ENCODE results near the gene GPR63.

Gene GPR63, protein sequence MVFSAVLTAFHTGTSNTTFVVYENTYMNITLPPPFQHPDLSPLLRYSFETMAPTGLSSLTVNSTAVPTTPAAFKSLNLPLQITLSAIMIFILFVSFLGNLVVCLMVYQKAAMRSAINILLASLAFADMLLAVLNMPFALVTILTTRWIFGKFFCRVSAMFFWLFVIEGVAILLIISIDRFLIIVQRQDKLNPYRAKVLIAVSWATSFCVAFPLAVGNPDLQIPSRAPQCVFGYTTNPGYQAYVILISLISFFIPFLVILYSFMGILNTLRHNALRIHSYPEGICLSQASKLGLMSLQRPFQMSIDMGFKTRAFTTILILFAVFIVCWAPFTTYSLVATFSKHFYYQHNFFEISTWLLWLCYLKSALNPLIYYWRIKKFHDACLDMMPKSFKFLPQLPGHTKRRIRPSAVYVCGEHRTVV

DNA sequence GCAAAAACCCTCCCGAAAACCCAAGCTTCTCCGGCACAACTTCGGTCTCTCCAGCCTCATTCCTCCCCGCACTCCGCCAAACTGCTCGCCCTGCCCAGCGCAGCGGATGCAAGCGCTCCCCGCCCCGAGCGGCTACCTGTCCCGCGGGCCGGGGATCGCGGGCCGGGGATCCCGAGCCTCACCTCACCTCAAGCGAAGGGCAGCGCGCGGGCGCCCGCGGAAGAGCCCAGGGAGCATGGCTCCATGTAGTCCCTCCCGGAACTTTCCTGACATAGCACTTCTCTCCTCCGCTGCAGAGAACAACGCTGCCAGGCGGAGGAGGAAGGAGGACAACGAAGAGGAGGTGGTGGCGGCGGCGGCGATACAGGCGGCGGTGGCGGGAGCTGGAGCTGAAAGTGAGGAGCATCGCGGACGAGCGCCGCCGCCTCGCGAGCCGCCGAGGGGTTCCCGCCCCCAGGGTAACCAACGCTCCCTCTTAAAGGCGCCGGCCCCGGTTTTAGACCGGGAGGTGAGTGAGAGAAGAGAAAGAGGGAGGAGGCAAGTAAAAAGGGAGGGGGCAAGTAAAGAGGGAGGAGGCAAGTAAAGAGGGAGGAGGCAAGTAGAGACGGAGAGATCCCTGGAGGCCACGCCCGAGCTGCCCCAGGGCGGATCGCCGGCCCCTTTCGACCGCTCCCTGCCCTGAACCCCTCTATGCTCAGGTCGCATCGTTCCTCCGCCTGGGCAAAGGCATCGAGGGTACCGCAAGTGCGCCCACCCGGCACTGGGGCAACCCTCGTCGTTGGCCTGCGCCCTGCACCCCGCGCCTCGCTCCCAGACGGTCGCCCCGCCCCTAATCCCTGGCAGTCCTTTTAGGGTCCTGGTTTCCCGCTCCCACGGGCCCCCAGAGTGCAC, at the start of gene GPR63:
Gene GPR63 (minus strand): TSS at position 397 of the 891 bp plus-strand sequence. CDS start 37,746 bp downstream, outside the sequence.
- peak; percentile 76 for DNase-seq

DNA sequence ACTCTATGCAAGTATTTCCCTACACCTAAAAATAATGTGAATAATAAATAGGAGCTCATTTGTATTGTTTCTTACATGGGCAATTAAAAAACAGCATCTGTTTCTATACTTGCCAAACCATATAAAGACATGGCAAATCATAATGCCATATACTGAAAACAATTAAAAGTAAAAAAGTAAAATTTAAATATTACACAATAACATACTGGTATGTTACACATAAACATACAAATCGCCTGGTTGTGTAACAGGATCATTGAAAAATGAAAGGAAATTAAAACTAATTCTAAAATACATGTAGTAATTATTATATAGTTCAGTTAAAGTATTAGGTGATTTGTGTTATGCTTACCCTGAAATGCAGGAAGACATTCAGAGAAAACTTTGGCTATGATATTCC, 49.2 kb upstream of the GPR63 start:
- no peak for DNase-seq

DNA sequence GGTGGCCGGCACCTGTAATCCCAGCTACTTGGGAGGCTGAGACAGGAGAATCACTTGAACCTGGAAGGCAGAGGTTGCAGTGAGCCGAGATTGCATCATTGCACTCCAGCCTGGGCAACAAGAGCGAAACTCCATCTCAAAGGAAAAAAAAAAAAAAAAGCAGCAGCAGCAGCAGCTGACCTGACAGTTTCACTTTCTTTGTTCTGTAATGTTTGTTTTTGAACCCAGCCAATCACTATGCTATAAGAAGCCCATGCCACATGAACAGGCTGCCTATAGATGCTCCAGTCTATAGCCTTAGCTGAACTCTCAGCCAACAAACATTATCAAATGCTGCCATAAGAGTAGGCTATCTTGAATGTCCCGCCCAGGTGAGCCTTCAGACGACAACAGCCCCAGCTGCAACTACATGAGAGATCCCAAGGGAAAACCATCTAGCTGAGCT, 47.9 kb upstream of the GPR63 start:
- DNase-seq, result peak; percentile 45

DNA sequence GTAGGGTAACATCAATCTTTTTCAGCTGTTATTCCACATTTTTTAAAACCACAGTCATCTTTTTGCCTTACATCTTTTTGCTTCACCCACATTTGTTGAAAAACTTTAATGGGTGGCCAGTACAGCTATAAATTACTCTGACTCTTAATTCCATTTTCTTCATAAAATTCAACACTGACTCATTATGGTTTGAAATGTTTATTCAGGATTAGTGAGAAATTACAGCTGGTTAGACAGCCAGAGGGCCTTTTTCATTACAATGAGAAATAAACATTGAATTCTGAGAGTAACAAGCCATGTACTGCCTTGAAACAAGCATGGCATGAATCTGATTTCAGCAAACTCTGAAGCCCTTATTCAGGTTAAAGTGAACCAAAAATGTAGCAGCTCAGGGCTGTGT, 40.9 kb upstream of the GPR63 start:
- no peak for DNase-seq

DNA sequence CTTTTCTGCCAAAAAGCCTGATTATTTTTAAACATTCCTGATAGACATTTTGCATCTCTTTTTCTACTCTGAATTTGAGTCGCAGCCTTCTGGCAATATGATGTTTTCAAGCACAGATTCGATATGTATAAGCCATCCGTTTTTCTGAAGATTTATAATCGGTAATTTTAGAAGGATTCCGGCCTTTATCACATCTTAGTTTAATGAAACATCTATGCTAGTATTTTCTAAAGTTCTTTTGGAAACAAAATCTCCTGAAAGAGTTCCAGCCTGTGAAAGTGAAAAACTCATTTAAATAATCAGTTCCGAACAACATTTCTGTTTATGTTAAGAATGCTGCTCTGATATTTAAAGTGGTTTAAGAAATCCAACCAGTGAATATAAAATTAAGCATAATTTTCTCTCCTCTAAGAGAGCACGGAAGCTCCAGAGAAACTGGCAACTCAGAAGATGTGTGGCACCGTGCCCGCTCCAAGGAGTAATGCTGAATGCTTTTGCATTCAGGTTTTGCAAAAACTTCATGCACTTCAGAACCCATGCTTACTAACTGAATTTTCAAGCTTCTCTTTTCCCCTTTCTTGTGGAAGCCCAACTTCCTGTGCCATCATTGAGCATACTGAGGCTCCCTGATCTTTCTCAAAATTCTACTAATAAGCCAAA, 39.7 kb upstream of the GPR63 start:
- no peak for DNase-seq

DNA sequence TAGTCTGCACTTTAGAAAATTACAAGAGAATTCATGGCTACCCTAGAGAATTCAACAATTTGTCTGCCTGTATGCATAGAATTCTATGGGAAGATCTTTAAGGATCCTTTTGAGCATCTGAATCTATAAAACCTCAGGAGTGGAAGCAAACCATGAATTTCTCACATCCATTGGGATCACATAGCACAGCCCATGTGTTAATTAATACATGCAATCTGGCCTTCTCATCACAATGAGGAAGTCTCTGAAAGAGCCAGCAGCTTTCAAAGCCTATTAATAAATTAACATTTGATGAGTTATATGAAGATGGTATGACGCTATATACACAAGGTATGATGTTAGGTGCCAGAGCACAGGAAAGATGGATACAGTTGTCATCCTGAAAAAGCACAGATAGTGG, 35.7 kb upstream of the GPR63 start:
- no peak for DNase-seq

DNA sequence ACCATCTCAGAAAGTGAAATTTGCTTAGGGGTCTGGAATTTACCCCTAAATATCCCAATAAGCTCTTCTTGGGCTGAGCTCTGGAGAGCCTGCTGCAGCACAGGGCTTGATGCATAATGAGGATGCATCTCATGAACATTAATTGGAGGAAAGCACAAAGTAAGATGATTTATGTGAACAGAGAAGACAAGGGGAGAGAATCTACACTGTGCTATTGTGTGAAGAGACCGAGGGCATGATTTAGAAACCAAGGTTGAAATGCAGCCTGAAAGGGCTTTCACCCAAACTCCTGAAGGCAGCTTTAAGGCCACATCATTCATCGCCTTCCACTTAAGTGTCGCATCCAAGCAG, 27.8 kb upstream of the GPR63 start:
- no peak for DNase-seq

DNA sequence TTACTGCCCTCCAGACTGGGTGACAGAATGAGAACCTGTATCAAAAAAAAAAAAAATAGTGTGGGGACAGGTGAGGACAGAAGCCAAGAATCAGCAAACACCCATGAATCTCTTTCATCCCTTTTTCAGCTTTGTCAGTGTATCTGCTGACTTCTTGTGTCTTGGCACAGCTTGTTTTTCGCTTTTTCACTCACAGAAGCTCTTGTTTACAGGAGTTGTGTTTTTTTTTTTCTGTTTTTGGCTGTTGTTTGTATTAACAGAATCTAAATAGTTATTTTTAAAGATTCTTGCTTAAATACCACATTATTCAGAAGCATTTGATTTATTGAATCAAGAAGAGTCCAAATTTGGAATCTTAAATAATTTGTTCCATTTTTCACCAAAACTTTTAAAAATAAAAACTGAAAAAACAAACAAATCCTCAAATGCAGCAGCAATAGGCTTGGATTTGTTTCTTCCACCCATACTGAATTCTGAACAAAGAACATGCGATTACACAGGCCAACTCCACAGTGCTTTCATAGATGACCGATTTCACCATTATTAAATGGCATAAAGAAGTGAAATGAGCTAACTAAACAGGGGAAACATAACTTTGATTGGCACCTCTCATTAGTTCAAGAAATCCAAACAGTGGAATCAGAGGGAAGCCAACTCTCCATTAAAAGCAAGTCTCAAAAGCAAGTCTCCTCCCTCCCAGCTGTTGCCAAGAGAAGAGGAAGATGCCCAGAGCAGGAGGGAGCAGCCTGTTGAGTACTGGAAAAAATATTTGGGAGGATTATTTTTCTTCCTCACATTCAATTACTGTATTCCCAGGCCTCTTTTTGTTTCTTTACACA, 27.2 kb upstream of the GPR63 start:
- no peak for DNase-seq

DNA sequence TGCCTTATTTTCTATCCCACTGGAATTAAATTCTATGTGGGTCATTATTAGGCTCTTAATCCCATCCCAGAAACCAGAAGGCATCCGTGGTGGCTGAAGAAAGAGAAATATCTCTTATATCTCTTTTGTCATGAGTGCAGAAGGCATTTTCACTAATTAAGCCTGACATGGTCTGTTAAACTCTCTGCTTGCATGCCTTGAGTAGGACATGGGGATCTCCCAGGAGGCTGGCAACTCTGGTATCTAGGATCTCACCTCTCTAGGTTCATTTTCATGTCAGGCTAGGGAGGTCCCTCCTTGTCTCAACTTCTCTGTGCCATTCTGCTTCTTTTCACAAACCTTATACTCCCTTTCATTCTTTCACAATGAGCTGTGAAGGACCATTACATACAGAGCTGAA, 25.3 kb upstream of the GPR63 start:
- DNase-seq, result no peak

DNA sequence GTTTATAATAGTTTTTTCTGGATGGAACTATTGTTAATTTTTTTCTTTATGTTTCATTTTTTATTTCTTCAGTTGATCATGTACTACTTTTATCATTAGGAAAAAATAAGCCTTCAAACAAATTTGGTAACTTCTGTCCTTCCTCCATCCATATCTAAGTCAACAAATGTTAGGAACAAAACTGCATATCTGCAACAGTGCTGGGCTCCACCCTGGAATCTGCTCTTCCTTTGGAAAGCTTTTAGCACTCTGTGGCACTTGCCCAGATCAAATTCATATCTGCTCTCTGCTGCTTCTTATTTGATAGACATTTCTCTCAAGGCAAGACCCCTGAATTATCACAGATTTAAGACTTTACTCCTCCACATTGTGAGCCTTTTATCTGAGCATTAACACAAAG, 24.3 kb upstream of the GPR63 start:
- no peak for DNase-seq

DNA sequence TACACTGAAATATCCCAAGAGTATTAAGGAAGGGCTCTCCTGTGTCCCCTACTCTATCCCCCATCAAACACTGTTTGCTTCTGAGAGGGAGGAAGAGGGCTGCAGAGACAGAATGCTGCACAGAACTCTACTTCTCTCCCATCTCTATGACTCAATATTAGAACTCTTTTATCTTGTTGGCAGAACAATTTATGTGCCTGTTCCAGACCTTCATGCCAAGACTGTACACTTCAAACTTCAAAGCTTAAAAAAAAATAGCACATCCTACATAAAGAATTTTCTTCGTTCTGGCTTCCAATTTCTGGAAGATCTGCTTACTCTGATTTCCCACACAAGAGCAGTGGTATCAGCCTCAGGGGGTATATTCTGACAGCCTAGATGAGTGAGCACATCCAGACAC, 19.6 kb upstream of the GPR63 start:
- no peak for DNase-seq

DNA sequence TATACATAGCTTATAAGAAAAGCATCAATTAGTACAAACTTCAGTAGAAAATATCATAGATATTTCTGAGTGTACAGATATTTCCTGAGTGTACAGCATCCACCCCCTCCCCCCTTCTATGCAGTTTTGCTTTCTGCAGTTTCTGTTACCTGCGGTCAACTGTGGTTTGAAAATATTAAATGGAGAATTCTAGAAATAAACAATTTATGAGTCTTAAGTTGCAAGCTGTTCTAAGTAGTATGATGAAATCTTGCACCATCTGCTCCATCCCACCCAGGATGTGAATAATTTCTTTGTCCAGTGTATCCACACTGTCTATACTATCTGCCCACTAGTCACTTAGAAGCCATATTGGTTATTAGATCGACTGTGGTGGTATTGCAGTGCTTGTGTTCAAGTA, 15.8 kb upstream of the GPR63 start:
- no peak for DNase-seq

DNA sequence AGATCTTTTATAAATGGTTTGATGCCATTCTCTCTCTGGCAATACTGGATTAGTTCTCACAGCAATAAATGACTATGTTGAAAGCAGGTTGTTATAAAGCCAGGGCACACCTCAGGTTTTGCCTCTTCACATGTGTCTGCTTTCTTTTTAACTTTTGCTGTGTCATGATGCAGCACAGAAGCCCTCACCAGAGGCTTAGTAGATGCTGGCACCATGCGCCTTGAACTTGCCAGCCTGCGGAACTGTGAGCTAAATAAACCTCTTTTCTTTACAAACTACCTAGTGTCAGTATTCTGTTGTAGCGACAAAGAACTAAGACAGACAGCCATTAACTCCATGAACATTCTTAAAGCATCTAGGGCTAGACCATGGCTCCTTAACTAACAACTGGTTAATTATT, 15.3 kb upstream of the GPR63 start:
- no peak for DNase-seq

DNA sequence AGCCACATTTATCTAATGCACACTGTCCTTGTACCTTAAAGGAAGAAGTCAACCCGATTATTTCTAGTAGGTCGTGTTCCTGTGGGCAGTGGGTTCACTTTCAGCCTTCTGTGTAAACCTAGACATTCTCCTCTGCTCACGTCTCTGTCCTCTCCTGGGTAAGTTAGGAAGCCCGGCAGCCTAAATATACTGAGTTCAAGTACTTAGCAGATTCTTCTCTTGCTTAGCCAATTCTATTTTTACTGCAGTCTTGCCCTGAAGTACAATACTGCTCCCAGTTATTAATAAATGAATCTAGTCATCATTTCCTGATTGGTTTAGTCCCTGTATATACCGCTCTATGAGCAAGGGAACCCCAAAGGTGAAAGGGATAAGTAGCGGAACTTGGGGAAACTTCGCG, 14.6 kb upstream of the GPR63 start:
- DNase-seq, result no peak

DNA sequence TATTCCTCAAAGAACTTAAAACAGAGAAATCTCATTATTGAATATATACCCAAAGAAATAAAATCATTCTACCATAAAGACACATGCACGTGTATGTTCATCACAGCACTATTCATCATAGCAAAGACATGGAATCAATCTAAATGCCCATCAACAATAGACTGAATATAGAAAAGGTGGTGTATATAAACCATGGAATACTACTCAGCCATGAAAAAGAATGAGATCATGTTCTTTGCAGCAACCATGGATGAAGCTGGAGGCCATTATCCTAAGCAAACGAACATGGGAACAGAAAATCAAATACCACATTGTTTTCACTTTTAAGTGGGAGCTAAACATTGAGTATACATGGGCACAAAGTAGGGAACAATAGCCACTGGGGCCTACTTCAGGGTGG, 12.3 kb upstream of the GPR63 start:
- no peak for DNase-seq

DNA sequence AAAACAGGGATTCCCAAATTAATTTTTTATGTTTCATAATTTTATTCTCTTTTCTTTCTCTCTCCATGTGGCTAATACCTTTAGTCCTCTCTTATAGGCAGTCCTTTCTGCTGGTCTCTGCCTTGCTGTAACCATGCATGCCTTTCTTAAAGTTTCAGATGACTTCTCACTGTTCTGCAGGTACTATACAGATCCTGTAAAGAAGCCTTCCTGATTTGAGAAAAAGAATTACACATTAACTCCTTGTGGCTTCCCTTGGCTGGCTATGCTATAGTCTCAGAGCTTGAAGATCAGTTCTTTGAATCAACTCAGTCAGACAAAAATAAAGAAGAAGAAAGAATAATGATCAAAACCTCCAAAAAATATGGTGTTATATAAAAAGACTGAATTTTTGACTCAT, 7.3 kb upstream of the GPR63 start:
- no peak for DNase-seq

DNA sequence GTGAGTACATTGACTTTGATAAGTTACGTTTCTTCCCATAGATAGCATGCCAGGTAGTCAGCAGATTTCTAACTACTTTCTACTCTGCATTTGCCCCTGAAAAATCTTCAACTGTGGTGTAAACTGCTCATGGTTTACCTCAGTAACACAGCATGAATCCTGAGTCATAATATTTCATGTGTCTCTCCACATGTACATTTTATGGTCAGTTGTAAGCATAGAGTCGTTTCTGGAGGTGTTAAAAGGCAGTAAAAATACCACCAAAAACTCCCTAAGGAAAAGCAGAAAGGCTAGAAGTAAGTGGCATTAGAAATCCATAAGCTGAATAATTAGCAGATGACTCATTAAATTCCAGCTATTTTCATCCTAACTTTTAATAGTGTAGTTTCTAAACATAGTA, 4.1 kb upstream of the GPR63 start:
- DNase-seq, result no peak

DNA sequence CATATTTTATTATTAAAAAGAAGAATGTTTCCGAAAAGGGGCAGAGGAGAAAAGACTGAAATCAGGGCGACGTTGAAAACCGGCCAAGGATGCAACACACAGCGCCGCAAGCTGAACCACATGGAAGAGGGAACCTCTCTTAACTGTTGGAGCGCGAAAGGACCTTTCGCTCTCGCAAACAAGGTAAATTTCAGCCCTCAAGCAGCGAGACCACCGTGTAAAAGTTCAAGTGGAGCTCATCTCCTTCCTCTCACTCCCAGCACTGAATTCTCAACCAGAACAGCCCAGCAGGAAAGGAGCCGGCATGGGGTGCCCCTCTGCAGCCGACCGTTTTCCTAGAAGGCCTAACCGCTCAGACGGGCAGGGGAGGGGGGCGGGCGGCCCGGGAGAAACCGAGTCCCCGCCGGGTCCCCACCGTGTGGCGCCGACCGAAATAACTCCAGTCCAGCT, 621 bp downstream of the GPR63 start:
- DNase-seq, result peak; percentile 2

DNA sequence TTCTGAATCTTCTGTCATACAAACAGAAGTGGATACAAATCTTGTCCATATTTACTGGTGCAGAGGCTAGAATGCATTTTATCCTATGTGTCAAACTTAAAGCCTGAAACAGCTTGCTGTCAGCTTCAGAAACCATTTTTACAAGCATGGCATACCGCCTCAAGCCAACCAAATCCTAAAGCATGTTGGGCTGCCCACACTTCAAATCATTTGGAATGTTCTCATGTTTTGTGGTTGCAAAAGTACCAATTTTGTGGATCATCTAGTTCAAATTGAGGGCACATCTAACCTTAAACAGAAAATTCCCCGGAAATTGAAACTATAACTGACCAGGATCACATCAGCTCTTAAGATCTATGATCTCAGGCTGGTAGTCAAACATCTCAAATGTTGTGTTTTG, 3.2 kb downstream of the GPR63 start:
- DNase-seq, result no peak

DNA sequence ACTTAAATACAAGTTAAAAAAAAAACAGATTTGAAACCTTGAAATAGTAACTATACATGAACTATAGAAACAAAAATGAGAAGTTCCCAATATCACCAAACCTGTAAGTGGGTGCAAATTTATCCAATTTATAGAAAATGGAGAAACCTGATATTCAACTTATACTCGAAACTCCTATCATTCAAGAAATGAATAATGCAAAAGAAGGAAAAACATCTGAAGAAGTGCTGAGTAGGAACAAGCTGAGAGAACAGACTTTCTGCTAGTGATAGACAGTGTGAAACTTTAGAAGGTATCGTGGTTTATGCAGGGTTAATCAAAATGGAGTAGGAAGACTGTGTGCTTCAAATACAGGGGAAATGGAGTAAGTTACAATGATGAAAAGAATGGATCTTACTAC, 4.5 kb downstream of the GPR63 start:
- no peak for DNase-seq

DNA sequence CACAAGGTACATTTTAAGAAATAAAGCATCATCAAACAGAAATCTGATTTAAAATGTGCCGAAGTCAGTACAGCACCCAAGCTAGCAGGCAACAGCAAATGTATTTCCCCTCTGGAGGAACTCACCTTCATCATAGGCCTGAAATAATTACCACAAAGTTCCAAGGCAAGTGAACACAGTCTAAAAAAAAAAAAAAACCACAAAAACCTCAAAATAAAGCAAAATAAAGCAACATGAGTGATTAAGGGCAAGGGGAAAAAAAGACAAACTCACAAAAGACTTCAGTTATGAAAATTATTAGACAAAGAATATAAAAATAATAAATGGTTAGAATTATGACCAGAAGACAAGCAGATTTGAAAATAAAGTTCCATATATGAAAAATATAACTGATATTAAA, 10.4 kb downstream of the GPR63 start:
- no peak for DNase-seq

DNA sequence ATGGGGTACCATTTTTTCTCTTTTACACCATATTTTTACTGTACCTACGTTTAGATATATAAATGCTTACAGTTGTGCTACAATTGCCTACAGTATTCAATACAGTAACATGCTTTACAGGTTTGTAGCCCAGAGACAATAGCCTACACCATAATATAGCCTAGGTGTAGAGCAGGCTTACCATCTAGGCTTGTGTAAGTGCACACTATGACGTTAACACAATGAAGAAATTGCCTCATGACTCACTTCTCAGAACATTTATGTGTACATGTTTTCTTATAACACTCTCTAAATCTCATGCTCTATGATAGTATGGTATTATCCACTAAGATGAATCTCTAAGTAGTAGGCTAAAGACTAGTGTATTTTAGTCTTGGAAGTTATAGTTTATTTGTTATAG, 13.5 kb downstream of the GPR63 start:
- no peak for DNase-seq

DNA sequence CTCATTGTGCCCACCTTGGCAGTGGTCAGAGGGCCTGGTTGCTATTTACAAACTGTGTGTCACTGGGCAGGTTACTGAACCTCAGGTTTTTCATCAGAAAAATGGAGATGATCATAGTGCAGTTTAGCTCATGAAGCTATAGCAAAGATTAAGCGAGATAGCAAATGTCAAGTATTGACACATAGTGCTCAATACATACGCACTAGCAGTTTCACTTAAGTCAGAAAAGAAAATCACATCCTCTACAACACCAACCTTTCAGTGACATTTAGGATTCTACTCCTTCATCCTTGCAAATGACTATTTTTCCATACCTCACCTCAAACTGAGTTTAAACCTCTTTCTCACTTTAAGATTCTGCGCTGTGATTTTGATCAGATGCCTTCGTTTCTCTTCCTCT, 16.2 kb downstream of the GPR63 start:
- DNase-seq, result no peak
